Hematopoietic multipotent progenitor cell treated with erythropoietin and hydrocortisone succinate and interleukin-3 and kit ligand, for 4 days (in vitro differentiated cells): Measurements from ENCODE around the gene CSE1L.
"Not testable (repeated sequence)": the region's sequence is repeated elsewhere in the genome, so short reads cannot be mapped to it uniquely, and the experiment has no call there.

ENCODE experiments used
- DNase-seq: peaks from one replicate; pipeline ENCODE4 v3.0.0-alpha.2; 2015

The CSE1L gene

GRCh38 chr20:49134797-49135196 is 88.7 kb downstream of the CSE1L start:
- not testable (repeated sequence) for DNase-seq

GRCh38 chr20:49136817-49137571 is 90.9 kb downstream of the CSE1L start:
- DNase-seq = peak; percentile 40

- no peak for DNase-seq
Observed at GRCh38 chr20:49138431-49138830, 92.3 kb downstream of the CSE1L start.

- DNase-seq = no peak
Observed at GRCh38 chr20:49140411-49140810, 94.3 kb downstream of the CSE1L start.

- DNase-seq = no peak
Observed at GRCh38 chr20:49140834-49141233, 94.7 kb downstream of the CSE1L start.
